Stimulated activated effector memory CD8-positive, alpha-beta T cell treated with anti-CD3 and anti-CD28 coated beads, Interleukin-12 subunit alpha, Interleukin-12 subunit beta, amount 100 ng/mL, for 72 hours (primary cell): Measurements from ENCODE around the gene PCBD1.
"Not testable (repeated sequence)": the region's sequence is repeated elsewhere in the genome, so short reads cannot be mapped to it uniquely, and the experiment has no call there.

ENCODE experiments used
- ATAC-seq: fragments of 150-1000 bp; cut with Tn5 transposase; 2 replicates; pipeline ENCODE4 v1.10.0; 2021
- DNase-seq, 2 donors: peaks; one replicate each; pipeline ENCODE4 v3.0.0; 2021 to 2022; ENCODE audit warnings: low spot score in 2 of 2
- H3K27ac Mint-ChIP-seq: one replicate; pipeline ENCODE4 v1.8.0; 2022; ENCODE audit warnings: mild to moderate bottlenecking, mixed read lengths
- H3K36me3 Mint-ChIP-seq: one replicate; pipeline ENCODE4 v1.8.0; 2022; ENCODE audit warnings: mild to moderate bottlenecking, mixed read lengths
- H3K4me1 Mint-ChIP-seq: one replicate; pipeline ENCODE4 v1.8.0; 2022; ENCODE audit warnings: mixed read lengths
- H3K4me3 Mint-ChIP-seq: one replicate; pipeline ENCODE4 v1.8.0; 2022; ENCODE audit warnings: mild to moderate bottlenecking, mixed read lengths
- H3K9me3 Mint-ChIP-seq: one replicate; pipeline ENCODE4 v1.8.0; 2022; ENCODE audit warnings: mixed read lengths

The PCBD1 gene

DNA sequence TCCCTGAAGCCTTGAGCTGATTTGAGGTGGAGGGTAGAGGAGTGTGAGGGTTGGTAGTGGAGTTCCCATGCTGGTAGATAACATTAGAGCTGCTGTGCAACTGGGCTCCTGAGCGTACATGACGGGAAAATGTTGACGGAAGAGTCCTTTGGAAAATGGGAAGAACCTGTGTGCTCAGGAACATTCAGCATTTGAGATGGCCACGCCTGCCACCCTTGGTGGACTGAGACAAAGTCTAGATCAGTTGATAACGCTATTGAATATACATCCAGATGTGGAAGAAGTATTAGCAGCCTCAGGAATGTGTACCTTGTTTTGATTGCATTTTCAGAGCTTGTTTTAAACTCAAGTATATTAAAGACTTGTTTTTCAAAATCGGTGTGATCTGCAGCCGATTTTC lies 16.1 kb downstream of the PCBD1 start:
- no peaks in the 10 kb centered on the region for H3K4me1 Mint-ChIP-seq
- peaks cover 88% of the 10 kb centered on the region for H3K36me3 Mint-ChIP-seq
- H3K27ac Mint-ChIP-seq = no peak overlapping the region
- no peak for DNase-seq
- H3K4me3 Mint-ChIP-seq = no peak overlapping the region
- no peak for ATAC-seq
- no peaks in the 10 kb centered on the region for H3K9me3 Mint-ChIP-seq

DNA sequence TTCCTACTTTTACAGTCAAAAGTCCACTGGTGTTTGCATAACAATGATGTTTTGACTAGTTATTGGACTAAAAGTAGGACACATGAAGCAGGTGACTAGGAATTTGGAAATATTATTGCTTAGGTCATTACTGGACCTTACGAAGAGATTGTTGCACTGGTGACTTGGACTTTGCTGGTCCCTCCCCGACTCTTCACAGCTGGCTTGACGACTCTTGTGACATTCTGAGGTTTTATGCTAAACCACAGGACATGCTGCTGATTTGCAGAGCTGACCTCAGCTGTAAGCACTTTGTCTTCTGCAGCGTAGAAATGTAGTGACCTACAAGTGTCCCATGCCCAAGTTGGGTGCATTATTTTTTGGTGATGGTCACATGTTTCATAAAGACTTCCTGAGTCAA lies 21.9 kb downstream of the PCBD1 start:
- no peaks in the 10 kb centered on the region for H3K9me3 Mint-ChIP-seq
- peaks cover 23% of the 10 kb centered on the region for H3K4me1 Mint-ChIP-seq
- no peak for DNase-seq
- no peak for ATAC-seq
- H3K4me3 Mint-ChIP-seq = no peak overlapping the region
- H3K27ac Mint-ChIP-seq = no peak overlapping the region
- H3K36me3 Mint-ChIP-seq = peaks cover 80% of the 10 kb centered on the region

DNA sequence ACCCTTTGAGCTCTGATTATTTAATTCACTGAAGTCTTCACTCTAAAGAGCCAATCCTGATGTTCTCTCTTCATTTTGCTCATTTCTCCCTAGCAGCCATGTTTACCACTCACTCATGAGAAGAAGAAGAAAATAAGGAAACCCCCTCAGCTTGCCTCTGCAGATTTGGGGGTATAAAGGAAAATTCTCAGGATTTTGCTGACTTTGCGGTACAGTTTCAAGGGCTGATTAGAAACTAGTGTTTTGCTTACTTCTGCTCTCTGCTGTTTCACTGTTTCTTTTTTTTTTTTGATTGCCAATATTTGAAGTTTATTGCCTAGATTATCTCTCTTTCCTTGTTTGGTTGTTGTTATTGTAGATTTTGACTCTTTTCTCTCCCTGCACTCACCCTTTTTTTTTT lies 23.4 kb downstream of the PCBD1 start:
- Mint-ChIP-seq H3K9me3 (no peaks in the 10 kb centered on the region), H3K4me1 (peaks cover 23% of the 10 kb centered on the region), H3K27ac (peak overlapping the region; percentile 77), H3K36me3 (peaks cover 80% of the 10 kb centered on the region), H3K4me3 (no peak overlapping the region)
- no peak for DNase-seq
- no peak for ATAC-seq

- peak; percentile 73 for ATAC-seq
- peaks cover 80% of the 10 kb centered on the region for H3K36me3 Mint-ChIP-seq
- DNase-seq = no peak
- peaks cover 23% of the 10 kb centered on the region for H3K4me1 Mint-ChIP-seq
- no peaks in the 10 kb centered on the region for H3K9me3 Mint-ChIP-seq
- no peak overlapping the region for H3K4me3 Mint-ChIP-seq
- H3K27ac Mint-ChIP-seq = peak overlapping the region; percentile 49
Observed at GRCh38 chr10:70863470-70864160, 24.8 kb downstream of the PCBD1 start.

- H3K36me3 Mint-ChIP-seq = peaks cover 89% of the 10 kb centered on the region
- not testable (repeated sequence) for DNase-seq, H3K9me3 Mint-ChIP-seq, H3K27ac Mint-ChIP-seq, ATAC-seq, H3K4me3 Mint-ChIP-seq
- H3K4me1 Mint-ChIP-seq = peaks cover 32% of the 10 kb centered on the region
Observed at GRCh38 chr10:70861495-70862197, 26.7 kb downstream of the PCBD1 start.

DNA sequence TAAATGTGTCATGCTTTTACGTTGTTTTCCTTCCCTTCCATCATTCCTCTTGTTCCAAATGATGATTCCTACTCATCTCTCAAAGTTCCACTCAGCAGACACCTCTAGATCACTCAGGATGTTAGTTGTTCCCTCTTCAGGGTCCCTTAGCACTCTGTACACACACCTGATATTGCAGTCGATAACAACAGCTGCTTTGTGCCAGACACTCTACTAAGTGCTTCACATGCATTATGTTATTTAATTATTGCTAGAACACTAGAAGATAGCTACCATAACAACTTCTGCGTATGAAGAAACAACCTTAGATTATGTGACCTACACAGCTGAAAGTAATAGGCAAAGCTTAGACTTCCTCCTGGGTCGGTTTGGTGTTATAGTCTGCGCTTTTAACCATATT lies 29.6 kb downstream of the PCBD1 start:
- Mint-ChIP-seq H3K9me3 (no peaks in the 10 kb centered on the region), H3K27ac (no peak overlapping the region), H3K4me3 (no peak overlapping the region), H3K4me1 (peaks cover 20% of the 10 kb centered on the region), H3K36me3 (peaks cover 96% of the 10 kb centered on the region)
- no peak for ATAC-seq
- no peak for DNase-seq

- no peaks in the 10 kb centered on the region for H3K9me3 Mint-ChIP-seq
- peaks cover 100% of the 10 kb centered on the region for H3K36me3 Mint-ChIP-seq
- peak overlapping the region; percentile 44 for H3K27ac Mint-ChIP-seq
- no peak overlapping the region for H3K4me3 Mint-ChIP-seq
- peaks cover 16% of the 10 kb centered on the region for H3K4me1 Mint-ChIP-seq
- no peak for ATAC-seq
- DNase-seq = no peak
Observed at GRCh38 chr10:70856454-70856853, 31.9 kb downstream of the PCBD1 start.

DNA sequence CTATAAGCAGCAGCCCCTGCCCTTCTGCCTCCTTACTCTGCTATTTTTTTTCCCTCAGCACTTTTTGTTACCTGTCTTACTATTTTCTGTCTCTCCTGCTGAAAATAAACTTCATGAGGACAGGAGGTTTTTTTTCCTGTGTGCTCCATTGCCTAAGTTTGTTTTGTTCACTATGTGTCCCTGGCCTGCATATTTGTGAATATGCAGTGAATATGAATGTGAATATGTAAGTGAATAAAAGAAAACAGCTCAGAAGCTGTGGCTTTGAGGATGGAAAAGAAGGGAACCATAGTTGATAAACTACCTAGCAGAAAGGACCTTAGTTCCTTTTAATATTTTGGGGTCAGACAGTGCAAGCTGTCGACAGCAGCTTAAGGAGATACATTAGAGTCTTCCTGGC lies 34.9 kb downstream of the PCBD1 start:
- peaks cover 26% of the 10 kb centered on the region for H3K4me1 Mint-ChIP-seq
- peaks cover 94% of the 10 kb centered on the region for H3K36me3 Mint-ChIP-seq
- no peak overlapping the region for H3K4me3 Mint-ChIP-seq
- no peaks in the 10 kb centered on the region for H3K9me3 Mint-ChIP-seq
- ATAC-seq = no peak
- no peak for DNase-seq
- H3K27ac Mint-ChIP-seq = no peak overlapping the region

DNA sequence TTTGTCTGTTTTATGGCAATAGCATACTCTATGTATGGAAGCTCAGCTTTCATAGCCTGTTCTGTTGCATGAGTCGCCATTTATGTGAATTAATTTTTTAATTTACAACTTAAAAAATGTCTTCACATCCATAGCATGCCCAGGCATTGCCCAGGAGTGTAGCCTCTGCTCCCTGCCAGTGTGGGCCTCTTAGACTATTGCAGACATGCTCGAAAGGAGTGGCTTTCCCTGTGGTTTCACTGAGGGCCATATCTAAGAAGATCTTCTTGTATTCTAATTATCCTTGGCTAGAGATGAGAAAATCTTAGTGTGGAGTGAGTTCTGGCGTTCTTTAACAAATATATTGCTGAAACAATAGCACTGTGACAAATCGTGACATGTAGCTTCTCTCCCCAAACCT lies 35.3 kb downstream of the PCBD1 start:
- Mint-ChIP-seq H3K27ac (no peak overlapping the region), H3K4me3 (no peak overlapping the region), H3K9me3 (no peaks in the 10 kb centered on the region), H3K4me1 (peaks cover 26% of the 10 kb centered on the region), H3K36me3 (peaks cover 94% of the 10 kb centered on the region)
- DNase-seq = no peak
- ATAC-seq = no peak

- no peak overlapping the region for H3K27ac Mint-ChIP-seq
- ATAC-seq (no peak), DNase-seq (no peak)
- no peaks in the 10 kb centered on the region for H3K9me3 Mint-ChIP-seq
- peaks cover 26% of the 10 kb centered on the region for H3K4me1 Mint-ChIP-seq
- peaks cover 94% of the 10 kb centered on the region for H3K36me3 Mint-ChIP-seq
- no peak overlapping the region for H3K4me3 Mint-ChIP-seq
Observed at GRCh38 chr10:70851597-70852475, 36.5 kb downstream of the PCBD1 start.

GRCh38 chr10:70850097-70850496 lies 38.3 kb downstream of the PCBD1 start:
- no peak overlapping the region for H3K27ac Mint-ChIP-seq
- no peaks in the 10 kb centered on the region for H3K9me3 Mint-ChIP-seq
- no peak overlapping the region for H3K4me3 Mint-ChIP-seq
- H3K36me3 Mint-ChIP-seq = peaks cover 94% of the 10 kb centered on the region
- H3K4me1 Mint-ChIP-seq = peaks cover 16% of the 10 kb centered on the region
- DNase-seq (no peak), ATAC-seq (no peak)

GRCh38 chr10:70849582-70850016 lies 38.8 kb downstream of the PCBD1 start:
- no peak for ATAC-seq
- H3K27ac Mint-ChIP-seq = no peak overlapping the region
- DNase-seq = no peak
- no peak overlapping the region for H3K4me3 Mint-ChIP-seq
- H3K36me3 Mint-ChIP-seq = peaks cover 94% of the 10 kb centered on the region
- H3K9me3 Mint-ChIP-seq = no peaks in the 10 kb centered on the region
- H3K4me1 Mint-ChIP-seq = peaks cover 16% of the 10 kb centered on the region

DNA sequence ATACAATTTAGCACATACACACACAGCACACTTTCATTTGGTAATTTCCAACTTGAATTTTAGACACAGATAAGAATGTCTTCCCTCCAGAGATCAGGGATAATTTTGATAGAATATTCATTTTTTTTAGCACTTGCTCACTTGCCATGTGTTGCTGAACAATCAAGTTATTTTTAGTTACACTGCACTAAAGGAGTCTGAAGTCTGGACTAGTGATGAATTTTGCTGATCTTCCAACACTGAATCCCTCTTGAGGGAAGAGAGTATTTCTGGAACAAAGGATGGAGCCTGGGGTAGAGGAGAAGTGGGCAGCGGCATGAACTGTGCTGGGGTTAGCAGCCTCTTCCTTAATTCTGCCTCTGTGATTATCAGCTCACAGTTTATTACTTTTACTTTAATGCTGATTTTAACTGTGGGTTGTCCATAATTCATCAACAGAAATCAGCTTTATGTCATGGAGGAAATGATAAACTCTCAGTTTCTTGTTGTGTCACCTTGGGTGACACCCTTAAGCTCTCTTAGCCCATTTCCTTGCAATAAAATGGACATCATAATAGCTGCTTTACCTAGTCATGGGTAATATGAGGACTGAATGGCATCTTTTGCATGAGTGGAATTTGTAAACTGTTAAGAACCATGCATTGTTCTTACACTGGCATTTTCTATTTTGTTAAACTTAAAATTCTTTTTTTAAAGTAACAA lies 40.6 kb downstream of the PCBD1 start:
- H3K36me3 Mint-ChIP-seq = peaks cover 82% of the 10 kb centered on the region
- DNase-seq (no peak), ATAC-seq (peak; percentile 97)
- peak overlapping the region; percentile 43 for H3K4me3 Mint-ChIP-seq
- H3K9me3 Mint-ChIP-seq = no peaks in the 10 kb centered on the region
- H3K27ac Mint-ChIP-seq = peak overlapping the region; percentile 89
- peaks cover 22% of the 10 kb centered on the region for H3K4me1 Mint-ChIP-seq

- peaks cover under 1% of the 10 kb centered on the region for H3K9me3 Mint-ChIP-seq
- DNase-seq (no peak), ATAC-seq (no peak)
- no peak overlapping the region for H3K27ac Mint-ChIP-seq
- H3K4me3 Mint-ChIP-seq = no peak overlapping the region
- peaks cover 26% of the 10 kb centered on the region for H3K4me1 Mint-ChIP-seq
- H3K36me3 Mint-ChIP-seq = peaks cover 72% of the 10 kb centered on the region
Observed at GRCh38 chr10:70846795-70847194, 41.6 kb downstream of the PCBD1 start.

DNA sequence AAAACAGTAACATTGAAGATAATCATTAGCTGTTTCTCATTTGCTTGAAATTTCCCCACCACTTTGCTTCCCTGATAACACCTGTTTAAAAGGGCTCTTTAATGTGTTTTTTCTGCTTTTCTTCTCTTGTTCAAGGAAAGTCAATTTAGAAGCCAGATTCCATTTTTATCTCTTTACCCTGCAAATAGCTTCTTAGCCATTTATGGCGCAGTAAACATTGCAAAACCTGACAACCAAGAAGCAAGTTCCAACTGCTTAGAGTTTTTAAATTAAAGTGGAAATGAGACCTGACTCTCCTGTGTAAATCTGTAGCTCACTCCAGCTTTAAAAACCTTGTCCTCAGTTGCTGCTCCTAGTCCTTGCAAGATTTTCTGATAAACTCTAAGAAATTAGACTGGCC lies 42.5 kb downstream of the PCBD1 start:
- DNase-seq (no peak), ATAC-seq (no peak)
- H3K4me1 Mint-ChIP-seq = peaks cover 36% of the 10 kb centered on the region
- H3K4me3 Mint-ChIP-seq = no peak overlapping the region
- peaks cover 64% of the 10 kb centered on the region for H3K36me3 Mint-ChIP-seq
- H3K27ac Mint-ChIP-seq = peak overlapping the region; percentile 67
- H3K9me3 Mint-ChIP-seq = peaks cover 3% of the 10 kb centered on the region
